ENCODE data around the gene ATP10A.
"Not testable (repeated sequence)": the region's sequence is repeated elsewhere in the genome, so short reads cannot be mapped to it uniquely, and the experiment has no call there.

ATP10A gene

GRCh38 chr15:25780479-25781255 lies 82.5 kb downstream of the ATP10A start:
- no peaks in the 10 kb centered on the region for H3K9me3 ChIP-seq
- H3K36me3 ChIP-seq: peaks cover 24% of the 10 kb centered on the region
- H4K20me1 ChIP-seq: 0 out of 2 replicates have a peak, but pooled peaks cover 3% of the 10 kb centered on the region
- no peak overlapping the region for H3K4me3 ChIP-seq
- 0 out of 2 replicates have a peak overlapping the region, but pooled peaks have one; percentile 7 for H3K27ac ChIP-seq
- H3K9ac ChIP-seq: 0 out of 2 replicates have a peak overlapping the region, but pooled peaks have one; percentile 22
- H3K4me1 ChIP-seq: peaks cover 72% of the 10 kb centered on the region
- H3K4me2 ChIP-seq: no peak overlapping the region
- TF ChIP-seq Cebpa-rat (IDR thresholded peaks at IDR 0.05): no peak
- H3K27me3 ChIP-seq: no peaks in the 10 kb centered on the region

- no peak overlapping the region for H3K27ac ChIP-seq
- TF ChIP-seq Cebpa-rat (IDR thresholded peaks at IDR 0.05): no peak
- H3K4me3 ChIP-seq: no peak overlapping the region
- H3K4me1 ChIP-seq: peaks cover 64% of the 10 kb centered on the region
- H3K36me3 ChIP-seq: peaks cover 24% of the 10 kb centered on the region
- no peaks in the 10 kb centered on the region for H3K9me3 ChIP-seq
- H3K9ac ChIP-seq: no peak overlapping the region
- H3K27me3 ChIP-seq: no peaks in the 10 kb centered on the region
- peak overlapping the region; percentile 61 for H3K4me2 ChIP-seq
- 0 out of 2 replicates have a peak, but pooled peaks cover 11% of the 10 kb centered on the region for H4K20me1 ChIP-seq
Observed at GRCh38 chr15:25778161-25778560, 85.0 kb downstream of the ATP10A start.

DNA sequence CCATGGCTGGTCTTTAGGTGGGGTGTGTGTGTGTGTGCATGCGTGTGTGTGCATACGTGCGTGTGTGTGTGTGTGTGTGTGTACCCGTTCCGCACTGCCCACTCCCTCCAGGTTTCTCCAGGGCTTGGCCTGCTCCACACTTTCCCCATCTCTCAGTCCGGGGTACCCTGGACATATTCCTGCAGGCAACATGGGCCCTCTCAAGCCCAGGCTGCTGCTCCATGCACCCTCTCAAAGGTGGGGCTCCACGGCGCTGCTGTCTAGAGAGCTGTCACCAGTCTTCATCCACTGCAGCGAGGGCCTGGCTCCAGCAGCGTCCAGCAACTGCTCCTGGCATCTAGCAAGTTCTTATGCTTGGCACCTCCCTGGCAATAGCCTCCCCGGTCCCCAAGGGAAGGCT lies 86.1 kb downstream of the ATP10A start:
- no peak for TF ChIP-seq Cebpa-rat (IDR thresholded peaks at IDR 0.05)
- Histone ChIP-seq H3K4me3 (no peak overlapping the region), H3K9ac (no peak overlapping the region), H3K27me3 (no peaks in the 10 kb centered on the region), H3K4me2 (0 out of 2 replicates have a peak overlapping the region, but pooled peaks have one; percentile 4), H3K4me1 (peaks cover 70% of the 10 kb centered on the region), H3K36me3 (peaks cover 24% of the 10 kb centered on the region), H3K27ac (no peak overlapping the region), H3K9me3 (no peaks in the 10 kb centered on the region), H4K20me1 (0 out of 2 replicates have a peak, but pooled peaks cover 12% of the 10 kb centered on the region)

GRCh38 chr15:25776071-25776746 lies 86.9 kb downstream of the ATP10A start:
- Histone ChIP-seq H3K36me3 (peaks cover 28% of the 10 kb centered on the region), H3K27me3 (no peaks in the 10 kb centered on the region), H3K9ac (no peak overlapping the region), H3K9me3 (no peaks in the 10 kb centered on the region), H3K27ac (no peak overlapping the region), H3K4me2 (peak overlapping the region; percentile 70), H3K4me1 (peaks cover 78% of the 10 kb centered on the region), H3K4me3 (no peak overlapping the region), H4K20me1 (0 out of 2 replicates have a peak, but pooled peaks cover 12% of the 10 kb centered on the region)
- no peak for TF ChIP-seq Cebpa-rat (IDR thresholded peaks at IDR 0.05)

DNA sequence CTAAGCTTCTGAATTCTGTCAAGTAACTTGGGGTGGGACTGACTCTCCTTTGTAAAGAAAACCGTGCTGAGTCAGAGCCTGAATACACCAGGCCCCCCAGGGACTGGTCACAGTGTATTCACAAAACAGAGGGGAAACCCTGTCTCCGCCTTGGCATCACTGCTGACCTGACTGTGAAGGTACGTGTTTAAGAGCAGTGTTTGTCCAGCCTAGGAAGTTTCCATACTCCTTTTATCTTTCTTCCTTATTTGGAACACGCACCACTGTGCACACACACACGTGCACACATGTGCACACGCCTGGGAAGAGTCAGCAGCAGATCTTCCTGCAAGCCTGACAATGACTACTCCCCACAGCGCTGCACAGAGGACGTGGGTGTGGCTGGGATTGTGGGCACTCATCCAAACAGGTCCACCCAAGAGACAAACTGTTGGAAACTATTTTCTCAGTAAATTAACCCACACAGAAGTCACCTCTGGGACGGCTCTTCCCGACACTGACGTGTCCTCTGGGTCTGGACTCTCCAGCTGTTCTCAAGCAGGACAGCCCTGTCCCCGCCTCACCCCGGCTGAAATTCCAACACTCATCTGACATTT lies 87.7 kb downstream of the ATP10A start:
- H3K36me3 ChIP-seq: peaks cover 28% of the 10 kb centered on the region
- H3K9ac ChIP-seq: peak overlapping the region; percentile 4; the same call in 1 of the 2 replicates
- no peaks in the 10 kb centered on the region for H3K9me3 ChIP-seq
- H3K4me2 ChIP-seq: peak overlapping the region; percentile 70
- no peak overlapping the region for H3K4me3 ChIP-seq
- H3K4me1 ChIP-seq: peaks cover 85% of the 10 kb centered on the region
- no peaks in the 10 kb centered on the region for H3K27me3 ChIP-seq
- 0 out of 2 replicates have a peak, but pooled peaks cover 12% of the 10 kb centered on the region for H4K20me1 ChIP-seq
- H3K27ac ChIP-seq: no peak overlapping the region
- no peak for TF ChIP-seq Cebpa-rat (IDR thresholded peaks at IDR 0.05)

- Histone ChIP-seq H3K36me3 (peaks cover 28% of the 10 kb centered on the region), H3K27me3 (no peaks in the 10 kb centered on the region), H3K9ac (peak overlapping the region; percentile 4; the same call in 1 of the 2 replicates), H3K9me3 (no peaks in the 10 kb centered on the region), H3K27ac (no peak overlapping the region), H3K4me1 (peaks cover 83% of the 10 kb centered on the region), H3K4me3 (no peak overlapping the region), H4K20me1 (0 out of 2 replicates have a peak, but pooled peaks cover 12% of the 10 kb centered on the region), H3K4me2 (peak overlapping the region; percentile 70)
- TF ChIP-seq Cebpa-rat (IDR thresholded peaks at IDR 0.05): no peak
Observed at GRCh38 chr15:25774871-25775270, 88.3 kb downstream of the ATP10A start.

GRCh38 chr15:25773248-25773647 lies 89.9 kb downstream of the ATP10A start:
- no peaks in the 10 kb centered on the region for H3K27me3 ChIP-seq
- no peak overlapping the region for H3K4me3 ChIP-seq
- TF ChIP-seq Cebpa-rat (IDR thresholded peaks at IDR 0.05): no peak
- H3K9ac ChIP-seq: no peak overlapping the region
- H3K27ac ChIP-seq: no peak overlapping the region
- 0 out of 2 replicates have a peak, but pooled peaks cover 12% of the 10 kb centered on the region for H4K20me1 ChIP-seq
- peaks cover 69% of the 10 kb centered on the region for H3K4me1 ChIP-seq
- no peaks in the 10 kb centered on the region for H3K9me3 ChIP-seq
- peak overlapping the region; percentile 55 for H3K4me2 ChIP-seq
- peaks cover 27% of the 10 kb centered on the region for H3K36me3 ChIP-seq

DNA sequence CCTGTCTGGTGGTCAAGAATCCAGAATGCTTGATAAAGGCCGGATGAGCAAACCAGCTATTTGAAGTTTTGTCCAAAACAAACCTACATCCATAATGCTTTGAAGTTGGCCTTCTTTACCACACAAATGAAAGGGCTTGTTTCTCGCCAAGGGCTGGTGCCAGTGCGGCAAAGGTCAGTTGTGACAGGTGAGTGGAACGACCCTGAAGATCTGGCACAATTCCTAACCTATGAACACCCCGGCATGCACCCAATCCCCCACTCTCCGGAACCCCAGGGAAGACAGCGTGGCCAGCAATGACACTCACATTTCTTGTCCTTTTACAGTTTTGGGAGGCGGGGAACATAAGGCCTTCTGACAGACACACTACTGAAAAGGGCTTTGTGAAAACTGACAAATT lies 90.6 kb downstream of the ATP10A start:
- H3K9me3 ChIP-seq: peaks cover 2% of the 10 kb centered on the region; the same call in 1 of the 2 replicates
- TF ChIP-seq Cebpa-rat (IDR thresholded peaks at IDR 0.05): no peak
- H3K4me2 ChIP-seq: peak overlapping the region; percentile 55
- H3K36me3 ChIP-seq: peaks cover 34% of the 10 kb centered on the region
- H3K9ac ChIP-seq: no peak overlapping the region
- no peak overlapping the region; the same call in 1 of the 2 replicates for H3K27ac ChIP-seq
- peaks cover 62% of the 10 kb centered on the region for H3K4me1 ChIP-seq
- 0 out of 2 replicates have a peak, but pooled peaks cover 12% of the 10 kb centered on the region for H4K20me1 ChIP-seq
- no peak overlapping the region for H3K4me3 ChIP-seq
- H3K27me3 ChIP-seq: no peaks in the 10 kb centered on the region

DNA sequence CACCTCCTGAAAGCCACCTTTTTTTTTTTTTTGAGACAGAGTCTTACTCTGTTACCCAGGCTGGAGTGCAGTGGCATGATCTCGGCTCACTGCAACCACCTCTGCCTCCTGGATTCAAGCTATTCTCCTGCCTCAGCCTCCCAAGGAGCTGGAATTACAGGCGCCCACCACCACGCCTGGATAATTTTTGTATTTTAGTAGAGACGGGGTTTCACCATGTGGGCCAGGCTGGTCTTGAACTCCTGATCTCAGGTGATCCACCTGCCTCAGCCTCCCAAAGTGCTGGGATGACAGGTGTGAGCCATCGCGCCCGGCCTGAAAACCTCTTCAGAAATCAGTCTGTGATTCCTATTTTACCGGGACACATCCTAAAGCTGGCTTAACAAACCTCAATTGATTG lies 91.4 kb downstream of the ATP10A start:
- not testable (repeated sequence) for H3K4me3 ChIP-seq, H3K9me3 ChIP-seq, H3K27ac ChIP-seq, H3K9ac ChIP-seq, H3K27me3 ChIP-seq
- Histone ChIP-seq H3K36me3 (peaks cover 35% of the 10 kb centered on the region), H3K4me2 (peak overlapping the region; percentile 55), H3K4me1 (peaks cover 54% of the 10 kb centered on the region), H4K20me1 (0 out of 2 replicates have a peak, but pooled peaks cover 12% of the 10 kb centered on the region)
